GM12878 (cell line): ENCODE results near the gene RBM10.

ENCODE experiments used
- CEBPB ChIP-seq, 2 experiments: fragments of 150-350 bp in 1 of 2; IDR thresholded peaks; 2 replicates each; pipeline ENCODE4 v1.6.1; 2012 to 2014; ENCODE audit warnings: low read depth in 2 of 2, low read length in 2 of 2, borderline replicate concordance in 1 of 2, inconsistent platforms in 1 of 2
- CTCF ChIP-seq, 3 experiments: IDR thresholded peaks in 2 of 3; conservative IDR thresholded peaks in 1 of 3; 2 replicates each; pipeline ENCODE4 v1.5.1; 2011; ENCODE audit warnings: low read depth in 3 of 3, low read length in 3 of 3, mild to moderate bottlenecking in 3 of 3, control low read depth in 2 of 3, moderate library complexity in 2 of 3, inconsistent platforms in 1 of 3, mixed read lengths in 1 of 3; ENCODE audit not compliant: control insufficient read depth in 2 of 3, insufficient read depth in 1 of 3; ENCODE audit errors: extremely low read depth in 1 of 3
- EGR1 ChIP-seq, 2 experiments: IDR thresholded peaks; 1 replicate in 1 of 2; 2 replicates in 1 of 2; pipeline ENCODE4 v1.6.1; 2011 to 2012; ENCODE audit warnings: low read depth in 2 of 2, low read length in 2 of 2, borderline replicate concordance in 1 of 2, mild to moderate bottlenecking in 1 of 2, moderate library complexity in 1 of 2
- EP300 ChIP-seq, 2 experiments: fragments of 150-350 bp in 1 of 2; IDR thresholded peaks; 2 replicates each; pipeline ENCODE4 v1.6.1; 2011 to 2012; ENCODE audit warnings: low read depth in 2 of 2, low read length in 2 of 2, borderline replicate concordance in 1 of 2, improper control_type of control experiment in 1 of 2, inconsistent platforms in 1 of 2; ENCODE audit not compliant: control insufficient read depth in 1 of 2
- EZH2 ChIP-seq: IDR thresholded peaks from 2 replicates; pipeline ENCODE4 v1.6.1; 2012; ENCODE audit warnings: low read depth, mild to moderate bottlenecking, control low read depth, inconsistent platforms, low read length, borderline replicate concordance; ENCODE audit not compliant: control insufficient read depth
- FOXK2 ChIP-seq: fragments of 450-650 bp; IDR thresholded peaks from 2 replicates; pipeline ENCODE4 v1.6.1; 2017; ENCODE audit warnings: mild to moderate bottlenecking, moderate library complexity
- GABPA ChIP-seq: IDR thresholded peaks from 2 replicates; pipeline ENCODE4 v1.6.1; 2014; ENCODE audit warnings: antibody characterized with exemption, low read depth, mild to moderate bottlenecking, inconsistent platforms
- SP1 ChIP-seq: IDR thresholded peaks from one replicate; pipeline ENCODE4 v1.6.1; 2011; ENCODE audit warnings: low read depth, low read length
- SPI1 ChIP-seq: IDR thresholded peaks from 2 replicates; pipeline ENCODE4 v1.6.1; 2011; ENCODE audit warnings: low read depth, mild to moderate bottlenecking, low read length, moderate library complexity, borderline replicate concordance; ENCODE audit not compliant: insufficient read depth
- USF2 ChIP-seq: IDR thresholded peaks from 2 replicates; pipeline ENCODE4 v1.6.1; 2011; ENCODE audit warnings: low read depth, low read length, improper control_type of control experiment, borderline replicate concordance
- YY1 ChIP-seq: IDR thresholded peaks from 2 replicates; pipeline ENCODE4 v1.6.1; 2011; ENCODE audit warnings: low read depth, mild to moderate bottlenecking, low read length
- TF ChIP-seq, protein P1 (sequence below): IDR thresholded peaks from 2 replicates; pipeline ENCODE4 v1.6.1; 2012; ENCODE audit warnings: mild to moderate bottlenecking, low read depth, low read length
- TF ChIP-seq, protein P2 (sequence below): IDR thresholded peaks from 2 replicates; pipeline ENCODE4 v1.6.1; 2012; ENCODE audit warnings: low read depth, low read length, improper control_type of control experiment

- peak; percentile 97 for TF ChIP-seq YY1
- no peak for TF ChIP-seq USF2
- TF ChIP-seq GABPA: 0 out of 2 replicates have a peak, but pooled peaks have one; percentile 10
- TF ChIP-seq, protein P1, sequence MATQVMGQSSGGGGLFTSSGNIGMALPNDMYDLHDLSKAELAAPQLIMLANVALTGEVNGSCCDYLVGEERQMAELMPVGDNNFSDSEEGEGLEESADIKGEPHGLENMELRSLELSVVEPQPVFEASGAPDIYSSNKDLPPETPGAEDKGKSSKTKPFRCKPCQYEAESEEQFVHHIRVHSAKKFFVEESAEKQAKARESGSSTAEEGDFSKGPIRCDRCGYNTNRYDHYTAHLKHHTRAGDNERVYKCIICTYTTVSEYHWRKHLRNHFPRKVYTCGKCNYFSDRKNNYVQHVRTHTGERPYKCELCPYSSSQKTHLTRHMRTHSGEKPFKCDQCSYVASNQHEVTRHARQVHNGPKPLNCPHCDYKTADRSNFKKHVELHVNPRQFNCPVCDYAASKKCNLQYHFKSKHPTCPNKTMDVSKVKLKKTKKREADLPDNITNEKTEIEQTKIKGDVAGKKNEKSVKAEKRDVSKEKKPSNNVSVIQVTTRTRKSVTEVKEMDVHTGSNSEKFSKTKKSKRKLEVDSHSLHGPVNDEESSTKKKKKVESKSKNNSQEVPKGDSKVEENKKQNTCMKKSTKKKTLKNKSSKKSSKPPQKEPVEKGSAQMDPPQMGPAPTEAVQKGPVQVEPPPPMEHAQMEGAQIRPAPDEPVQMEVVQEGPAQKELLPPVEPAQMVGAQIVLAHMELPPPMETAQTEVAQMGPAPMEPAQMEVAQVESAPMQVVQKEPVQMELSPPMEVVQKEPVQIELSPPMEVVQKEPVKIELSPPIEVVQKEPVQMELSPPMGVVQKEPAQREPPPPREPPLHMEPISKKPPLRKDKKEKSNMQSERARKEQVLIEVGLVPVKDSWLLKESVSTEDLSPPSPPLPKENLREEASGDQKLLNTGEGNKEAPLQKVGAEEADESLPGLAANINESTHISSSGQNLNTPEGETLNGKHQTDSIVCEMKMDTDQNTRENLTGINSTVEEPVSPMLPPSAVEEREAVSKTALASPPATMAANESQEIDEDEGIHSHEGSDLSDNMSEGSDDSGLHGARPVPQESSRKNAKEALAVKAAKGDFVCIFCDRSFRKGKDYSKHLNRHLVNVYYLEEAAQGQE: no peak
- 0 out of 4 replicates have a peak, but pooled peaks of 1 of the 2 experiments have one; percentile 29 for TF ChIP-seq EP300 (IDR thresholded peaks at IDR 0.05; ENCODE audit: borderline replicate concordance in 1 of 2, control insufficient read depth in 1 of 2, low read depth in 2 of 2, low read length in 2 of 2)
- no peak for TF ChIP-seq EZH2
- TF ChIP-seq, protein P2, sequence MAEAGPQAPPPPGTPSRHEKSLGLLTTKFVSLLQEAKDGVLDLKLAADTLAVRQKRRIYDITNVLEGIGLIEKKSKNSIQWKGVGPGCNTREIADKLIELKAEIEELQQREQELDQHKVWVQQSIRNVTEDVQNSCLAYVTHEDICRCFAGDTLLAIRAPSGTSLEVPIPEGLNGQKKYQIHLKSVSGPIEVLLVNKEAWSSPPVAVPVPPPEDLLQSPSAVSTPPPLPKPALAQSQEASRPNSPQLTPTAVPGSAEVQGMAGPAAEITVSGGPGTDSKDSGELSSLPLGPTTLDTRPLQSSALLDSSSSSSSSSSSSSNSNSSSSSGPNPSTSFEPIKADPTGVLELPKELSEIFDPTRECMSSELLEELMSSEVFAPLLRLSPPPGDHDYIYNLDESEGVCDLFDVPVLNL: no peak
- peak; percentile 68 to 90 (median 79); a peak in 5 of 6 replicates for TF ChIP-seq CTCF (IDR thresholded peaks at IDR 0.05 in 2 of 3, conservative IDR thresholded peaks at IDR 0.05 in 1 of 3; ENCODE audit: control insufficient read depth in 2 of 3, extremely low read depth in 1 of 3, insufficient read depth in 1 of 3, low read depth in 3 of 3, low read length in 3 of 3)
- TF ChIP-seq CEBPB (IDR thresholded peaks at IDR 0.05; ENCODE audit: borderline replicate concordance in 1 of 2, low read depth in 2 of 2, low read length in 2 of 2): no peak
- peak; percentile 51 for TF ChIP-seq SP1
- TF ChIP-seq FOXK2: peak; percentile 53
- 0 out of 3 replicates have a peak, but pooled peaks of 1 of the 2 experiments have one; percentile 24 for TF ChIP-seq EGR1 (IDR thresholded peaks at IDR 0.05; ENCODE audit: borderline replicate concordance in 1 of 2, low read depth in 2 of 2, low read length in 2 of 2)
- TF ChIP-seq SPI1: no peak
Measured at GRCh38 chrX:47193475-47194193, 48.6 kb downstream of the RBM10 start, which contains the start of gene UBA1.
